HEK293 (cell line): Measurements from ENCODE around the gene CSMD2.

ENCODE experiments used
- CTCF ChIP-seq: fragments of 450-650 bp; formaldehyde crosslinking; IDR thresholded peaks from 2 replicates; pipeline ENCODE4 v1.5.1; 2016; ENCODE audit warnings: missing biosample characterization, missing genetic modification characterization
- ZNF175 ChIP-seq: fragments of 450-650 bp; formaldehyde crosslinking; IDR thresholded peaks from 2 replicates; pipeline ENCODE4 v1.5.1; 2016; ENCODE audit warnings: missing biosample characterization, missing genetic modification characterization

GRCh38 chr1:33517596-33518250 is 647.3 kb downstream of the CSMD2 start:
- TF ChIP-seq CTCF (tag by site-specific recombination) (no peak), ZNF175 (tag by site-specific recombination) (no peak)
